Activated CD8-positive, alpha-beta memory T cell treated with anti-CD3 and anti-CD28 coated beads for 24 hours (primary cell): ENCODE data around the gene ATG9A.

Experiments used
- DNase-seq: peaks from one replicate; pipeline ENCODE4 v3.0.0-alpha.2; 2020

ATG9A gene

GRCh38 chr2:219219784-219220532, 9.5 kb downstream of the ATG9A start:
- DNase-seq = no peak

GRCh38 chr2:219218732-219219701, 10.4 kb downstream of the ATG9A start, which contains the start of gene ABCB6:
Gene ABCB6, minus strand, starts transcription at chr2:219218958. Its CDS starts 285 bp downstream, at chr2:219218673.
- DNase-seq = peak; percentile 93

GRCh38 chr2:219218217-219218731, 11.2 kb downstream of the ATG9A start:
- no peak for DNase-seq

GRCh38 chr2:219216535-219216915, 12.9 kb downstream of the ATG9A start:
- no peak for DNase-seq

GRCh38 chr2:219215871-219216534, 13.4 kb downstream of the ATG9A start:
- no peak for DNase-seq

GRCh38 chr2:219214786-219215185, 14.7 kb downstream of the ATG9A start:
- no peak for DNase-seq

GRCh38 chr2:219214141-219214540, 15.3 kb downstream of the ATG9A start:
- DNase-seq = no peak

GRCh38 chr2:219213486-219214071, 15.9 kb downstream of the ATG9A start:
- DNase-seq = no peak

- no peak for DNase-seq
These were observed 16.4 kb downstream of the ATG9A start for GRCh38 chr2:219213026-219213415.

- no peak for DNase-seq
These were observed 18.5 kb downstream of the ATG9A start for GRCh38 chr2:219210886-219211362.

- no peak for DNase-seq
These were observed 19.1 kb downstream of the ATG9A start for GRCh38 chr2:219210196-219210885.

- DNase-seq = no peak
These were observed 19.9 kb downstream of the ATG9A start for GRCh38 chr2:219209236-219210195.

GRCh38 chr2:219207884-219208740, 21.3 kb downstream of the ATG9A start:
- no peak for DNase-seq

- no peak for DNase-seq
These were observed 22.1 kb downstream of the ATG9A start for GRCh38 chr2:219207134-219207883.

- peak; percentile 98 for DNase-seq
These were observed 22.9 kb downstream of the ATG9A start, which contains the start of gene ZFAND2B for GRCh38 chr2:219206328-219207133. Gene ZFAND2B, plus strand, starts transcription at chr2:219206782. Its CDS starts 206 bp downstream, at chr2:219206988.

GRCh38 chr2:219205981-219206327, 23.5 kb downstream of the ATG9A start:
- DNase-seq = no peak

- no peak for DNase-seq
These were observed 24.3 kb downstream of the ATG9A start for GRCh38 chr2:219205165-219205538.
